ENCODE measurements around the gene PRPF6. TPM values are rescaled to one million over a fixed set of nuclear protein-coding genes. Genes with fewer than 3 reads are reported as not detected.

Gene PRPF6
- total RNA-seq, 2 donors from 2014 or later: 65.9 to 87.7 TPM

GRCh38 chr20:64068386-64069208 lies 87.7 kb downstream of the PRPF6 start:
- Mint-ChIP-seq H3K27ac (no peak overlapping the region), H3K4me3 (no peak overlapping the region), H3K4me1 (ENCODE audit: low read depth in 2 of 2) (peaks cover 35% of the 10 kb centered on the region in 2 donors), H3K36me3 (no peaks in the 10 kb centered on the region), H3K27me3 (no peaks in the 10 kb centered on the region), H3K9me3 (no peaks in the 10 kb centered on the region)
- DNase-seq (ENCODE audit: low spot score) (no peak), ATAC-seq (no peak)

- no peaks in the 10 kb centered on the region for H3K36me3 Mint-ChIP-seq
- no peak overlapping the region for H3K4me3 Mint-ChIP-seq
- no peak overlapping the region for H3K27ac Mint-ChIP-seq
- ATAC-seq (no peak), DNase-seq (ENCODE audit: low spot score) (no peak)
- no peaks in the 10 kb centered on the region for H3K9me3 Mint-ChIP-seq
- peaks cover 29 to 30% of the 10 kb centered on the region in 2 donors for H3K4me1 Mint-ChIP-seq (ENCODE audit: low read depth in 2 of 2)
- H3K27me3 Mint-ChIP-seq: no peaks in the 10 kb centered on the region
Observed at GRCh38 chr20:64069209-64069613, 88.3 kb downstream of the PRPF6 start.

- H3K4me3 Mint-ChIP-seq: no peak overlapping the region
- no peaks in the 10 kb centered on the region for H3K36me3 Mint-ChIP-seq
- no peak for DNase-seq (ENCODE audit: low spot score)
- peaks cover 24 to 26% of the 10 kb centered on the region in 2 donors for H3K4me1 Mint-ChIP-seq (ENCODE audit: low read depth in 2 of 2)
- no peaks in the 10 kb centered on the region for H3K9me3 Mint-ChIP-seq
- H3K27me3 Mint-ChIP-seq: no peaks in the 10 kb centered on the region
- no peak for ATAC-seq
- H3K27ac Mint-ChIP-seq: no peak overlapping the region
Observed at GRCh38 chr20:64069614-64070243, 88.8 kb downstream of the PRPF6 start.

- ATAC-seq: no peak
- H3K4me3 Mint-ChIP-seq: no peak overlapping the region
- peaks cover 18 to 22% of the 10 kb centered on the region in 2 donors for H3K4me1 Mint-ChIP-seq (ENCODE audit: low read depth in 2 of 2)
- no peaks in the 10 kb centered on the region for H3K9me3 Mint-ChIP-seq
- no peak for DNase-seq (ENCODE audit: low spot score)
- no peaks in the 10 kb centered on the region for H3K36me3 Mint-ChIP-seq
- H3K27me3 Mint-ChIP-seq: no peaks in the 10 kb centered on the region
- H3K27ac Mint-ChIP-seq: no peak overlapping the region
Observed at GRCh38 chr20:64070244-64070993, 89.5 kb downstream of the PRPF6 start.

GRCh38 chr20:64071341-64072332 lies 90.7 kb downstream of the PRPF6 start:
- H3K27ac Mint-ChIP-seq: peak overlapping the region in 1 of 2 donors; percentile 66
- DNase-seq (ENCODE audit: low spot score) (no peak), ATAC-seq (no peak)
- no peaks in the 10 kb centered on the region for H3K9me3 Mint-ChIP-seq
- no peaks in the 10 kb centered on the region for H3K27me3 Mint-ChIP-seq
- no peaks in the 10 kb centered on the region for H3K36me3 Mint-ChIP-seq
- peaks cover 8 to 12% of the 10 kb centered on the region in 2 donors for H3K4me1 Mint-ChIP-seq (ENCODE audit: low read depth in 2 of 2)
- H3K4me3 Mint-ChIP-seq: no peak overlapping the region

- Mint-ChIP-seq H3K4me3 (no peak overlapping the region), H3K36me3 (no peaks in the 10 kb centered on the region), H3K27ac (peak overlapping the region in 1 of 2 donors; percentile 66), H3K27me3 (no peaks in the 10 kb centered on the region), H3K9me3 (no peaks in the 10 kb centered on the region), H3K4me1 (ENCODE audit: low read depth in 2 of 2) (peaks cover under 1 to 7% of the 10 kb centered on the region in 2 donors)
- ATAC-seq: no peak
- no peak for DNase-seq (ENCODE audit: low spot score)
Observed at GRCh38 chr20:64072498-64073063, 91.6 kb downstream of the PRPF6 start.

GRCh38 chr20:64073476-64074183 lies 92.7 kb downstream of the PRPF6 start:
- Mint-ChIP-seq H3K27ac (no peak overlapping the region), H3K27me3 (no peaks in the 10 kb centered on the region), H3K9me3 (no peaks in the 10 kb centered on the region), H3K4me1 (ENCODE audit: low read depth in 2 of 2) (peaks cover 5 to 7% of the 10 kb centered on the region in 2 donors), H3K4me3 (no peak overlapping the region), H3K36me3 (no peaks in the 10 kb centered on the region)
- ATAC-seq (no peak), DNase-seq (ENCODE audit: low spot score) (no peak)

- no peak overlapping the region for H3K27ac Mint-ChIP-seq
- no peak overlapping the region for H3K4me3 Mint-ChIP-seq
- ATAC-seq (no peak), DNase-seq (ENCODE audit: low spot score) (no peak)
- H3K27me3 Mint-ChIP-seq: no peaks in the 10 kb centered on the region
- no peaks in the 10 kb centered on the region for H3K36me3 Mint-ChIP-seq
- H3K9me3 Mint-ChIP-seq: no peaks in the 10 kb centered on the region
- peaks cover 5 to 11% of the 10 kb centered on the region in 2 donors for H3K4me1 Mint-ChIP-seq (ENCODE audit: low read depth in 2 of 2)
Observed at GRCh38 chr20:64074184-64074789, 93.4 kb downstream of the PRPF6 start.

GRCh38 chr20:64074963-64075362 lies 94.0 kb downstream of the PRPF6 start:
- Mint-ChIP-seq H3K9me3 (no peaks in the 10 kb centered on the region), H3K4me3 (no peak overlapping the region), H3K27me3 (no peaks in the 10 kb centered on the region), H3K27ac (no peak overlapping the region), H3K4me1 (ENCODE audit: low read depth in 2 of 2) (peaks cover 5 to 11% of the 10 kb centered on the region in 2 donors), H3K36me3 (no peaks in the 10 kb centered on the region)
- no peak for ATAC-seq
- DNase-seq (ENCODE audit: low spot score): no peak

GRCh38 chr20:64075556-64075955 lies 94.6 kb downstream of the PRPF6 start:
- Mint-ChIP-seq H3K9me3 (no peaks in the 10 kb centered on the region), H3K27me3 (no peaks in the 10 kb centered on the region), H3K4me3 (no peak overlapping the region), H3K27ac (peak overlapping the region in 1 of 2 donors; percentile 23), H3K36me3 (no peaks in the 10 kb centered on the region), H3K4me1 (ENCODE audit: low read depth in 2 of 2) (peaks cover 5 to 13% of the 10 kb centered on the region in 2 donors)
- ATAC-seq (no peak), DNase-seq (ENCODE audit: low spot score) (no peak)

GRCh38 chr20:64076061-64076997 lies 95.4 kb downstream of the PRPF6 start:
- Mint-ChIP-seq H3K9me3 (no peaks in the 10 kb centered on the region), H3K4me1 (ENCODE audit: low read depth in 2 of 2) (peaks cover 5 to 13% of the 10 kb centered on the region in 2 donors), H3K36me3 (no peaks in the 10 kb centered on the region), H3K27me3 (no peaks in the 10 kb centered on the region), H3K4me3 (no peak overlapping the region), H3K27ac (peak overlapping the region; percentile 71 to 84)
- DNase-seq (ENCODE audit: low spot score) (no peak), ATAC-seq (no peak)

Data from natural killer cell treated with Interleukin-12 subunit alpha and Interleukin-12 subunit beta and Interleukin-15 and Interleukin-18, amount 100 ng/mL, for 72 hours (primary cell).